Renal cortex interstitium (tissue), 11 donors: ENCODE measurements around the gene SMPD1. TPM values are rescaled to one million over a fixed set of nuclear protein-coding genes. Genes with fewer than 3 reads are reported as not detected.
A peak's percentile ranks its signal among the peaks of the same experiment; 100 is the strongest.

ENCODE experiments used
- DNase-seq, 11 donors: peaks; one replicate each; pipeline ENCODE4 v3.0.0-alpha.2; 2013; ENCODE audit warnings: low read depth in 9 of 11, low spot score in 4 of 11; ENCODE audit errors: extremely low read depth in 1 of 11
- polyA plus RNA-seq, 3 donors: library from polyadenylated mRNA; unstranded; fragments of 120-200 nt; gene quantifications; one replicate each; pipeline ENCODE4 v1.2.1, GENCODE V29; 2013; ENCODE audit not compliant: insufficient read length in 3 of 3

The SMPD1 gene
- polyA plus RNA-seq, 3 donors, result 27.9 to 35.1 (median 34.3) TPM

DNA sequence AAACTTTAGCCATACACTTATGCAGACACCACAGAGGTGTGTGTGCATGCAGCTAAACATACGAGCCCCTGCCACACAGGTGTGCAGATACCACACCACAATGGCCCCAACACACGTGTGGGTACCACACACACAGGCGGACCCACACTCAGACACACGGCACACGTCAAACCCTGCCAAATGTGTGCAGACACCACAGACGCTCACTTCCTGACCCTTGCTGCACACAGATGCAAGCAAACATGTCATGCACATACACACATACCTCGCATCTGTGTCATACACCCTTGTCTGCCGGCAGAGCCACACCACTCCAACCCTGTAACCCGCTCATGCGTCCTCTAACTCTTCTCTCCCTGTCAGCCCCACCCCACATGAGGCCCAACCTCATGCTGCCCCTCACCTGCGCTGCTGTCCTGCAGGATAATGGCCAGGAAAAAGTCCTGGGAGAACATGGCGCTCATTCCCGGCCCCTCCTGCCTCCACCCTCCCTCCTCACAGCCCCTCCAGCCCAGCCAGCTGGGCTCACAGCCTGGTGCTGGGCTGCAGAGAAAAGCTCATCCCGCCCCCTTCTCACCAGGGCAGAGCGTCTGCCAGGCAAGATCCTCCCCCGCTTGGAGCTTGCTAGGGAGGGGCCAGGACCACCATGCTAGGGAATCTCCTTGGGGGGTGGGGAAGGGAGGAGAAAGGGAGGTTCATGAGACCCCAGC is 14.2 kb downstream of the SMPD1 start:
- DNase-seq, result no peak

DNA sequence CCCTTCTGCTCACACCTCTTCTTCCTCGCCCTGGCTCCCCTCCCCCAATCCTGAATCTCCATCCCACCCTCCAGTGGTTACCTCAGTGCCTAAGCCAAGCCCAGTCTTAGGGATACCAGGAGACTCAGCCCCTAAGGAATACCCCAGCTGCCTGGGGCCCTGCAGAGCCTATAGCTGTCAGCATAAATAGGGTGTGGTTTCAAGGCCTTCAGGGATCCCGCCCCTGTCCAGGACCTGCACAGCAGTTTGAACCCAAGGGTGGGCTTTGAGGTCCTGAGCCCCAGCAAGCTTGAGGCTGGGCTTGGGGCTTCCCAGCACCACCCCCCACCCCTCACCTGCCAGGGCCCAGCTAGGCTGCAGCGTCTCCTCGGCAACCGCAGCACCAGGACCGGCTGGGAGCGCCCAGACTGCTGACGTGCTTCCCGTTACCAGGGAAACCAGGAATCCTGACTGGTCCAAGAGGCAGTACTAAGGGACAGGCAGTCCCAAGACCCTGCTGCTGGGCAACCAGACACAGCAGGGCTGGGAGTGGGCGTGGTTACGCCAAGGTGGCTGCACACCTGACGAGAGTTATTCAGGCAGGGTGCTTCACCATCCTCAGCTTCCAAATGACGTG is 14.9 kb downstream of the SMPD1 start:
- peak in 7 of 11 donors; percentile 17 to 59 (median 36) for DNase-seq

DNA sequence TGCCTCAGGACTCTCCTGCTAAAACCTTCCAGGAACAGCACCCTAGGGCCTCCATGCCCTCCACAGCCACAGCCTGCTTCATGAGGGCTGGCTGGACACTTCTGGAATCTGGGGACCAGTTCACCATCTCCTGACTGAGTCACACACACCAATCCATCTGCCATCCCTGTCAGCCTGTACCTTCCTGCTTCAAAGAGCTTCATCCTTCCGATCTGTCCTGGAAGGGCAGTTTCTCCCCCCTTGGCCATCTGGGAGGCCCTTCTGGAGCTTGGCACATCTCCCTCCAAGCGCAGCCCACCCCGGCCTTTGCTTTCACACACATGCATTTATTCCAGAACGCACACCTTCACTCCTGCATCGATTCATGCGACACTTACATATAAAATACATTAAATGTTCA is 15.6 kb downstream of the SMPD1 start:
- DNase-seq, result no peak

DNA sequence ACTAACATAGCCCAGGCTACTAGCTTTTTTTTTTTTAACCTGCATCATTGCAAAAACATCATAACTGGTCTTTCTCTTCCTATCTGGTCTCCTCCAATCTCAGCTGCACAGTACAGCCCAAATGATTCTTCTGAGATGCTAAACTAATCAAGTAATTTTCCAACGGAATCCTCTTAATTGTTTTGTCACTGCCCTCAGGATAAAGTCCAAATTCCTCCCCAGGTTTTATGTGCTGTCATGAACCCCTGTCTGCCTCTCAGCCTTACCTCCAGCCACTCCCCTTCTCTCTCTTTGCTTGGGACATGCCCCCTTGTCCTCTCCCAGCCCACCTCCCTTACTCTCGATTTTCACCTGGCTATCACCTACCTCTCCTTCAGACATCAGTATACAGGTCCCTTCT is 16.1 kb downstream of the SMPD1 start:
- DNase-seq, result no peak

DNA sequence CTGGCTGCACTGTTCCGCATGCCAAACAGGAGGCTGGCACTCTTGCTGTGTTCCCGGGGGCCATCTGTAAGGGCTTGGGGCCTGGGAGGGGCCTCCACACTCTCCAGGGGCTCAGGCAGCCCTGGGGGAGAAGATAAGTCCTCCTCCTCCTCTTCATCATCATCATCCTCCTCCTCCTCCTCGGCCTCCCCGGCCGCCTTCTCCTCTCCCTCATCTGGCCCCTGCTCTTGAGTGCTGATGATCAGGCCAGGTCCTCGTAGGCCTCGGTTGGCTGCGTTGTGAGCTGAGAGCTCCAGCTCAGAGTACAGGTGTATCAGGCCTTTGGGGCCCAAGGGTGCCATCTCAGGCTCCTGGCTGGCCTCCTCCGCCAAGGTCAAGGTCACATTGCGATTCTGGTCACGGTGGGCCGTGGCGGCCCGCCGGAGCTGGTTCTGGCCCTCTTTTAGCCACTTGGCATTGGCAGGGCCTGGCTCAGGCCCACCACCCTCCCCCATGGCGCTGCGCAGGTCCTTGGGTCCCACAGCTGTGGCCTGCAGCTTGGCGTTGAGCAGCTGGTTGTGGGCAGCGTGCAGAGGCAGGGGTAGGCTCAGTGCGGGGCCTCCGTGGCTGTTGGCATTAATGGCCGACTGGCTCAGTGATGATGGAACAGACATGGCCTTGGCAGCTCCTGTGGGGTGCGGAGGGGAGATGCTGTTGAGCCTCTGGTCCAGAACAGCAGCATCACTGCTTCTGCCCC is 20.6 kb downstream of the SMPD1 start:
- no peak for DNase-seq

DNA sequence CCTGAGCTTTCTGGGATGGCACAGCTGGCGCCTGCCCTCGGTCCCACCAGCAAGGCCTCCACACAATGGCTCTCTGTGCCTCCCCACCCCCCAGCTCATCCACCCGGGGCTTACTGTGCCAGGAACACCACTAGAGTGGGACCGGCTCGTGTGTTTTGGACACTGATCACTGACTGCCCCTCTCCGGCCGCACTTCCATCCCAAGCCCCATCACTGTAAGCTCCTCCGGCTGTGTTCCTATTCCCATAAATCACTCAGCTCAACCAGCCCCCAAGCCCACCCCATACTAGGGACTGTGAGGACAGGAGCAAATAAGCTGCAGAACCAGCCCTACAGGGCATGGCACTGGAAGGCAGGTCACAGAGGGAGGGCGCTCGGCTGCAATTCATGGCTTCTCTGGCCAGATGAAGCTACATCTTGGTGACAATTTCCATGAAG is 21.3 kb downstream of the SMPD1 start:
- no peak for DNase-seq

DNA sequence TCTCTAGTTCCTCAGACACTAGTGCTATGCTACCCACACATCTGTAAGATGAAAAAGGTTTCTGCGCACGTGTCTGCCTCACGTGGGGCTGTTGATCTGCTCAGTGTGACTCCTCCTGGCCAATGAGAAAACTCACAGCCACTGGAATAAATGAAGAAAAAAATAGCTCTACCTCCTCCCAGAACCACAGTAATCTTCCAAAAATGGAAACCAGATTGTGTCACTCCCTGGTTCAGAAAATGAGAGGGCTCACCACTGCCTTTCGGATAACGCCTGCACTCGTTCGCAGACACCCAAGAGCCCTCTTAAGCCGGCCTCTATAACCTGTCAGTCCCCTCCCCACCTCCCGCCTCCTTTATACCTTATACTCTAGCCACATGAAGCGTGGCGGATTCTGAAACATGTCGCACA is 23.5 kb downstream of the SMPD1 start:
- DNase-seq, result no peak

DNA sequence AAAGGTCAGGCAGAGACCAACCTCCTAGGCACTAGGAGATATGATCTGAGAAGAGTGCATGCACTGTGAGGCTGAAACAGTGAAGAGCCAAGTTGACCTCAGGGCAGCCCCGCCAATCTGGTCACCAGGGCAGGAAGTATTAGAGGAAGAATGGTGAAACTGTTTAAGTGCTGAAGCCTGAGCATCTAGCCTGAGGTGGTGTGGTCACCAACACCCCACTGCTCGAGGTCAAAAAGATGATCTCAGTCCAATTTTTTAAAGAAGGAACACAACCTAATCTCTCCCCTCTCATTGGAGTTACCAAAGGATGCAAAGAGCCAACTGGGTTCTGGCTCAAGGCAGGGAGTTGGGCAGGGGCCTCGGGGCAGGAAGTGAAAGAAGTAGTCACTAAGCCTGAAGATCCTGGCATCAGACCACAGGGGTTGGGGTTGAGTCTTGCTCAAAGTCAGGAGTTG is 24.6 kb downstream of the SMPD1 start:
- no peak for DNase-seq

DNA sequence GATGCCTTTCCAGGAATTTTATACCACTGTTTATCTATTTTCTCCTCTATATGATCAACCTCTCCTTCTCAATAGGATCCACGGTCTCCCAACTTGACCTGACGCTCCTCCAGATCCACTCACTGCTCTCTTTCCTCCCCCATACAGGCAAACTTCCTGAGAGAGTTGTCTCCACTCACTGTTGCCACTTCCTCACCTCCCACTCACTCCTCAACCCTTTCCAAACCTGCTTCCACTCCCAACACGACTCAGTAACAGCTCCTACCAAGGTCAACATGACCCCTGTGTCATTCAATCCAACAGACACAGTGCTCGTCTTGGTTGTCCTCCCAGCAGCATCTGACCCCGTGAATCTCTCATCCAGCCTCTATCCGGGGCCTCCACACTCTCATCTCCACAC is 25.5 kb downstream of the SMPD1 start:
- DNase-seq, result no peak

DNA sequence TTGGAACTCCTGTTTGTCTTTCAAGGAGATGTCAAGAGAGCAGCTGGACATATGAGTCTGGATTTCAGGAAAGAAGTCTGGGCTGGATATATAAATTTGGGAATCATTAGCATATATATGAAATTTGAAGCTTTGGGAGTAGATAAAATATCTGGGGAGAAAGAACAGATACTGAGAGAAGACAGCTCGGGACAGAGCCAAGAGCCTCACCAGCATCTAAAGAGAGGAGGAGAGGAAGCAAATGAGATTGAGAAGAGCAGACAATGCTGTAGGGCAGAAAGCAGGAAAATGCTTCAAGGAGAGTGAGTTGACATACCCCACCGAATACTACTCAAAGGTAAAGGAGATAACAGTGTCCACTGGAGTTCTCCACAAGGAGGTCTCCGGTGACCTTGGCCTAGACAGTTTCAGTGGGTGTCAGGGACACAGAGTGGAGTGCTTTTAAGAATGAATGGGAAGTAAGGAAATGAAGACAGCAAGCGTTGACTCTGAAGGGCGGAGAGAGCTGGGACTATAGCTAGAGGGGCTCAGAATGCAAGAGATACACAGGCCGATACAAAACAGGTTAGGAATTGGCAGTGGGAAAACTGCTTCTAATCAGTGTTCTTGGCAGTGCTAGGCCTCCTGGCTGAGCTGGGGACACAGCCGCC is 27.8 kb downstream of the SMPD1 start:
- DNase-seq, result no peak

DNA sequence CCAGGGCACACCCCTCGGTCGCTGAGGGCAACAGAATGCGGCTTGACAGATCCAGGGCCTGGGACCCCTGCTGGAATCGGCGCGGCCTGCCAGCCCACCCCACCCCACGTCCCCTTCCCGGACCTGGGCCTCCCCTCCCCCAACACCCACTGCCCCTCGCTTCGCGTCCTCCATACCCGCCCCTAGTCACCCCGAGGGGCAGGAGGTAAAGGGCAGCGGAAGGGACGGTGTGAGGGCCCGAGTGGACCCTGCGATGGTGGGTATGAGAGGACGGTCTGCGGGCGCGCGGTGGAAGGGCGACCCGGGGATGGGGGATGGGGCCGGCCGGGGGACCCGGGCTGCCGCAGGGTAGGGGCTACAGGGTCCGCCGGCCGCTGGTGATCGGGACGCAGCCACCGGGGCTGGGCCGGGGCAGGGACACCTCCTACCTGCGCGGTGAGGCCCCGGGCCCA is 28.3 kb downstream of the SMPD1 start:
- peak in 4 of 11 donors; percentile 9 to 11 (median 10) for DNase-seq

DNA sequence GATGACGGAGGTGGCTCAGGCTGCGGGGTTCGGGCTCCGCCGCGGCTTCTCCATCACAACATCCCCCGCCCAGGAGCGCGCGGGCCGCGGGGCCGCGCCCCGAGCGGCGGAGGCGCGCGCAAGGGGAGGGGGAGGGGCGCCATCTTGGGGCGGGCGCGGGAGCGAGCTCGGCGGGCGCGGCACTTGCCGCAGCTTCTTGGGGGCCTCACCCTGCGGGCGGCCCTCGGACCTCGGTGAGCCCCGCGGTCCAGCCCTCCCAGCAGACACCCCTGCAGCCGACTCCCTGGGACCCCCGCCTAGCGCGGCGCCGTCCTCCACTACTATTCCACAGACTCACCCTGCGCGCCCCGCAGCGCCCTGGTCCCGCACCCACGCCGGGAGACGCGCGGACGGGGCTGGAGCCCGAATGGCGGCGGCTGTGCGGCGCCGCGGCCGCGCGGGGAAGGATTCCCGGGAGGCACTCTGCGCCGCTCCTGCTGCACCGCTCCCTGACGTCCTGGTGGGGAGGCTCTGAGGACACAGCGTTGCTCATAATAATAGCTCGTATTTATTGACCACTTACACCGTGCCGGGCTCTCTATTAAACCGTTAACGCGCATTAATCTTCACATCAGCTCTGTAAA is 28.8 kb downstream of the SMPD1 start, which contains the start of gene APBB1:
APBB1 (minus strand) TSS at position 86 of the 623 bp plus-strand sequence. CDS start 7,747 bp downstream, outside the sequence.
- DNase-seq, result peak in 9 of 11 donors; percentile 37 to 73 (median 62)

DNA sequence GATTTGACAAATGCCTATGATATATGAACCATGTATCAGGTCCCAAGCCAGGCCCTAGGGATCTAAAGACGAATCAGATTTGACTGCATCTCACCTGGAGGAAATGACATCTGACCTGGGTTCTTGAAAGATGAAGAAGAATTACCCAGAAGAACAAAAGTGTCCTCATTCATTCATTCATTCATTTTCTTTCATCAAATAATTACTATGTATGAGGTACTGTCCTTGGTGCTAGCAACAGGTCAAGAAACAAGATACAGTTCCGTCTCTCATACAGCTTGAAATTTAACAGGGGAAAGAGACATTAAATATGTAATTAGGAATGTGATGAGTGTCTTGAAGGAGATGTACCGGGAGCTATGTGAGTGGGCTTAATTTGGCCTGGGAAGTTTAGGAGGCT is 30.4 kb downstream of the SMPD1 start:
- no peak for DNase-seq

DNA sequence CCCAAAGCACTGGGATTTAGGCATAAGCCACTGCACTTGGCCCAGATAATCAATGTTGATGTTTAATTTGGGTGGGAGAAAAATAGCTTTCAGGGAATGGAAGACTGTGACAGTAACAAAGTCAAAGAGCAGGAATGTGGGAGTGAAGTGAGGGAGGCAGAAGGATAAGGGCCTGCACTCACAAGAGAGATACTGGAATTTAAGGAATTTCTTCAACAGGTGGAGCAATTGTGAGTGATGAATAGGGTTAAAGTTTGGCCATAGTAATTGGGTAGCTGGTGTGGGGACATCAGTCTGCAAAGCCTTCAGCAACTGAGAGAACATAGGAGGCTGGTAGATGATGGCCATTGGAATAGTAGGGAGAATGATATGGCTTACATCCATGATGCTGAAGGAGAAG is 37.2 kb downstream of the SMPD1 start:
- DNase-seq, result no peak

DNA sequence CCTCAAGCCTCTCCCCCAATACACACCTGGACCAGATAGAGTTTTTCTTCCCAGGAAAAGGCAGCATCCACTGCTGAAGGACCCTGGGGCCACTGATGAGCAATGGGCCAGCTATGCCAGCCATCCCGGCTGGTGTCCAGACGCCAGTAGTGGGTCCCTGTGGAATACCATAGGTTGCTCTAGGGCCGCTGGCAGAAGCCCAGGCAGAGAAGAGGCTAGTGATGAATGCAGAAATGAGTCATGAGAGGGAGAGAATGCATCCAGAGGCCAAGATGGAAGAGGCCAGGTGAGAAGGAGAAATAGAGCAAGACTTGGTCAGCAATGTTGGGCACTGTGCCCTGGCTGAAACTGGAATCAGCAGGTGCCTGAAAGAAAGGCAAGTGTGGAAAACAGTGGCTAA is 41.6 kb downstream of the SMPD1 start:
- DNase-seq, result no peak

DNA sequence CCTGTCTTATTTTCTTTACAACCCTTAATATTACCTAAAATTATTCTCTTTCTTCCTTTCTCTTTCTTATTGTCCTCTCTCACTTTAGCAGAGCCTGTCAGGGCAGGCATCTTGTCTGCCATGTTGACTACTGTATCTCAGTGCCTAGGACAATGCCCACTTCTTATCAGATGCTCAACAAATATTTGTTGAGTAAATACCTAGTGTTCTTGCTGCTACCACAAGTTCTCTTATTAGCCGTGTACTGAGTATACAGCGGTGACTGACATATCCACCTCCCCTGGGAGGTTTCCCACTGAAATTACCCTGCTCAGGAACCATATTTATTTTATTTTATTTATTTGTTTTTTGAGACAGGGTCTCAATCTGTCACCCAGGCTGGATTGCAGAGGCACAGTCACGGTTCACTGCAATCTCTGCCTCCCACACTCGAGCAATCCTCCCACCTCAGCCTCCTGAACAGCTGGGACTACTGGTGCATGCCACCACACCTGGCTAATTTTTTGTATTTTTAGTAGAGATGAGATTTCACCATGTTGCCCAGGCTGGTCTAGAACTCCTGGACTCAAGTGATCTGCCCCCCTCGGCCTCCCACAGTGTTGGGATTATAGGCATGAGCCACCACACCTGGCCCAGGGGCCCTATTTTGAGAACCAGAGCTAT is 43.9 kb downstream of the SMPD1 start:
- DNase-seq, result no peak

DNA sequence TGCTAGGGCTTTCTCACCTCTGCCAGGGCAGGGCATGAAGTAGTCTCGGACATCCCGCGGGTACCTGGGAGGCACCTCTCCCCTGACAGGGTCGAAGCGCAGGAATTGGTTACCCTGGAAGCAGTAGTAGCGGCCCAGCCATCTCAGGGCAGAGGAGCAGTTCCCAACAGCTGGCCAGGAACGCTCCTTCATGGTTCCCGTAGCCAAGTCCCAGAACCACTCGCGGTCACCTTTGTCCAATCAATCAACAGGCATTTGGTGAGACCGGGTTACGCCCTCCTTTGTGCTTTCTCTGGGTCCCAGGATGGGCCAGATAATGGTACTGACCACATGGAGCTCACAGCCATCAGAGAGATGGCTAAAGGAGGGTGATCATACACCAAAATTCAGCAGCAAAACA is 47.1 kb downstream of the SMPD1 start:
- no peak for DNase-seq

DNA sequence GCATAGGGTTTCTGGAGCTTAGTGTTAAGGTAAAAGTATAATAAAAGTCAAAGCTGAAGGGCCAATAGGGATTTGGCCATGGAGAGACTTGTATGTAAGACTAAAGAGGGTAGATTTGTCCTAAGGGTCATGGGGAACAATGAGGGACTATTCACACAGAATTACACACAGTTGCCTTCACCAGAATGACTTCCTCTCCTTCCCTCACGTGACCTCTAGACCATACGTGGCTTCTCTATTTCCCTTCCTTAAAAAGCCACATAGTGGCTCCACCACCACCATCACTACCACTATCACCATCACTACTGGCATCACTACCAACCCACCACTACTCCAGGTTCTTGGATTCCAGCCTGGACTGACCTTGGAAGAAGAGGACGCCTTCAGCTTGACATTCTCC is 47.7 kb downstream of the SMPD1 start:
- no peak for DNase-seq
